Measurements from ENCODE around the gene CCDC183. TPM values are rescaled to one million over a fixed set of nuclear protein-coding genes. Genes with fewer than 3 reads are reported as not detected.
"Not testable (repeated sequence)": the region's sequence is repeated elsewhere in the genome, so short reads cannot be mapped to it uniquely, and the experiment has no call there.

The CCDC183 gene
- not detected for total RNA-seq (ENCODE audit: insufficient read depth, low replicate concordance)

DNA sequence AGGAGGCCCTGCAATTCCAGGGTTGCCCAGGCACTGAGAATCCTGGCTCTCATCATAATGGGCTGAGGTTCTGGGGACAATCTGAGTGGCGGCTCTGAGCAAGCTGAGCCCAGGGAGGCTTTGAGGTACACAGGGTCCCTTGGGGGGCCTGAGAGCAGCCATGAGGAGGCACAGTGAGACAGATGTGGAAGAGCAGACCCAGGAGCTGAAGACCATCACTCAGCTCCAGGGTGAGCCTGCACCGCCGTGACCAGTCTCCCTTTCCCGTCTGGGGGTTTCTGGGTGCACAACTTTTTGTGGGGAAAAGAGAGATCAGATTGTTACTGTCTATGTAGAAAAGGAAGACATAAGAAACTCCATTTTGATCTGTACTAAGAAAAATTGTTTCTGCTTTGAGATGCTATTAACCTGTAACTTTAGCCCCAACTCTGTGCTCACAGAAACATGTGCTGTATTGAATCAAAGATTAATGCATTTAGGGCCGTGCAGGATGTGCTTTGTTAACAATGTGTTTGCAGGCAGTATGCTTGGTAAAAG lies at the start of gene CCDC183:
Gene CCDC183, plus strand, starts transcription at position 101 of the 537 bp plus-strand sequence. Its CDS starts 60 bp downstream, at position 161.
- peak; percentile 37 for DNase-seq (ENCODE audit: low spot score)

DNA sequence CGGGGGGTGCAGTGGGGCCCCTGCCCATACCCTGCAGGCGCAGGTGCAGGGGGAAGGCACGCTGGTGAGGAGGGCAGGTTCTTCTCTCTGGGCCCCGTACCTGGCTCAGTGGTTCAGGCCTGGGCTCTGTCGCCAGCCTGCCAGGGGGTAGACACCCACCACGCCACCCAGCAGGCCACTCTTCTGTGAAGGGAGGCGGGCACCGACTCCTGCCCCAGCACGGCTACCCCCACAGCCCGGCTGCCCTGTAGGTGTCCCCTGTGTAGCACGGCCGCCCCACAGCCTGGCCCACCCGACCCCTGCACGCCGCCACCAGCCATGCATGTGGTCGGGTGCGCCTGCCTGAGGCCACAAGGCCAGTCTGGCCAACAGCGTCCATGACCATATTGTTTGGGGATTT lies 49.5 kb upstream of the CCDC183 start:
- no peak for DNase-seq (ENCODE audit: low spot score)

DNA sequence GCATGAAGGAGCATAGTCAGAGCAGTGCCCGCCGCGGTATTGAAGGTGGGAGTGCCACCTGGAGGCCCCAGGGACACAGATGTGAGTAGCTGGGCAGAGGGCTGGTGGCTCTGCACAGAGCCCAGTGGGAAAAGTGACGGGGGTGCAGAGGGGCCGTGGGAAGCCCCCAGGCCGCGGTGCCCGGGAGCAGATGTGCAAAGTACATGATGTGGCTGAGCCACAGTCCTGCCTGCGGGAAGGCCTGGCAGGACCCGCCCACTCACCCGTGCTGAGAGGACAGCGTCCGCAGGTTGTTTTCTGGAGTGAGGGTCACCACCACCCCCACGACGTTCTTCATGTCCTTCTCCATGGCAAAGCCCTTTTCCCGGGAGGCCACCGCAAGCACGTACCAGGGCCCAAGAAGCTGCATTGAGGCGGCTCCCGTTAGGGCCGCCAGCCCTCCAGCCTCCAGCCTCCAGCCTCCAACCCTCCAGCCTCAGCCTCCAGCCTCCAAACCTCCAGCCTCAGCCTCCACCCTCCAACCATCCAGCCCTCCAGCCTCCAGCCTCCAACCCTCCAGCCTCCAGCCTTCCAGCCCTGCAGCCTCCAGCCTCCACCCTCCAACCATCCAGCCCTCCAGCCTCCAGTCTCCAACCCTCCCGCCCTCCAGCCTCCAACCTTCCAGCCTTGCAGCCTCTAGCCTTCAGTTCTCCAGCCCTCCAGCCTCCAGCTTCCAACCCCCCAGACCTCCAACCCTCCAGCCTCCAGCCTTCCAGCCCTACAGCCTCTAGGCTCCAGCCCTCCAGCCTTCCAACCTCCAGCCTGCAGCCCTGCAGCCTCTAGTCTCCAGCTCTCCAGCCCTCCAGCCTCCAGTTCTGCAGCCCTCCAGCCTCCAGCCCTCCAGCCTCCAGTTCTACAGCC lies 48.7 kb upstream of the CCDC183 start:
- DNase-seq (ENCODE audit: low spot score) = no peak

DNA sequence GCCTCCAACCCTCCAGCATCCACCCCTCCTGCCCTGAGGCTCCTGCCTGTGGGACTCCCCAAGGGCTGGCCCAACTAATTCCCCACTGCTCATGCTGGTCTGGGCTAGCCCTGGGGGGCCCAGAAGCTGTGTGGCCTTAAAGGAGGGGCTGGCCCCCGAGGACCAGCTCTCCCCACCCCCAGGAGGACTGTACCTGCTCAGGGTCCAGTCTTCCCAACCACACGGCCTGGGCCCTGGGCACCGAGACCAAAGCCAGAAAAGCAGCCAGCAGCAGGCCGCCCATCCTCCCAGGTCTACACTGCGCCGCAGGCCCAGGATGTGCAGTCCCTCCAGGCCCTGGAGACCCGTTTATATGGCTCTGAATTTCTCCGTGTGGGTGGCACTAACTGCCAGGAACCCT lies 47.9 kb upstream of the CCDC183 start, which contains the start of gene LCN6:
Gene LCN6, minus strand, starts transcription at position 325 of the 400 bp plus-strand sequence. Its CDS starts 42 bp downstream, at position 283.
- DNase-seq (ENCODE audit: low spot score) = no peak

DNA sequence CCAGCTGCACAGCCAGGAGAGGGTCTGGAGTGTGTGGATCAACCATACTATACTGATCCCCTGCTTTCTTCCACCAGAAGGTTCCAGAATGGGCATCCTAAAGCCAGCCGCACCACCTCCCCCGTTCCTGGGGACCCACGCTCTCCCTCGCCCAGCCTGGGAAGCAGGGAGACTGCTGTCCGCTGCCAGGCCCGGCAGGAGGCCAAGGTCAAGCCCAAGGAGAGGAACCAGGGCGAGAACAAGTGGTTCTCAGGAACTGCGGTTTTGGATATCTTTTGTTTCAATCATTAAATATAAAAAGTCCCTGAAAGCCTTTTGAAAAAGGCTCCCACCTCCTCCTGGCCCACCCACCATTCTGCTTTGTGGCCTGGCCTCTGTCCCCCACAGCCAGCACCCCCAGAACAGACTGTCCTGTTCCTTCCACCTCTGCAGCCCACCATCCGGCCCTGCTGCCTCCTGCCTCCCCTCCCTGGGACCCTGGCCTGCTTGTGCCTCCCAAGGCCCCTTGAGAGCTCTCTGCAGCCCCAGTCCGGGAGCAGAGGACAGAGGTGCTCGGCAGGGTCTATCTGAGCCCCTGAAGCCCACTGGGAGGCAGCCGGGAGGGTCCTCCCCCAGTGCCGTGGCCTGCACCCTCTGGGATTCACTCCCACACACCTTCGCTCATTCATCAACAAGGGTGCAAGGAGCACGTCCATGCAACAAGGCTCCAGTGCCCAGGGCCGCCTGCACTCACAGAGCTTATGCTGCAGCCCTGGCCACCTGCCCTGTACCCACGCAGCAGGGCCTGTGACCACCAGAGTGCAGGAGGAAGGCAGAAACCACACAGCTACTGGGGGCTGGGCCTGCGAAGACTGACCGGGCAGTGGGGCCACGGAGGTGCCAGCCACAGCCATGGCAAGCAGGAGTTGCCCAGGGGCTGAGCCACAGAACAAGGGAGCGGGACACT lies 47.2 kb upstream of the CCDC183 start:
- no peak for DNase-seq (ENCODE audit: low spot score)

DNA sequence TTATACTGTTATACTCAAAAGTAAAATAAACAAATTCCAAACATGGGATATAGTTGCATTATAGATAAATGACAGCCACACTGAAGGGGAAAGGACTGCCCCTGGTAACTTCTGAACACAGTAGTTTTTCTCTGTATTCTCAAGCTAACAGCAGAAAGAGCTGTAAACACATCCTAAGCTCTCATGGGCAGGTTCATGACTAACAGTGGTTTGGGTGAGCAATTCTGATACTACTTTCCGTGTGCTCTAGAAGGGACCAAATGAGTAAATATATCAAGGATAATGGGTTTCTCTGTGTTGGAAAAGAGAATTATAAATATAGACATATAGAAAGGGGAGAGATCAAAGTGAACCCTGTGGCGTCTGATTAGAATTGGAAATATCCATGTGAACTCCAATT lies 45.6 kb upstream of the CCDC183 start:
- no peak for DNase-seq (ENCODE audit: low spot score)

DNA sequence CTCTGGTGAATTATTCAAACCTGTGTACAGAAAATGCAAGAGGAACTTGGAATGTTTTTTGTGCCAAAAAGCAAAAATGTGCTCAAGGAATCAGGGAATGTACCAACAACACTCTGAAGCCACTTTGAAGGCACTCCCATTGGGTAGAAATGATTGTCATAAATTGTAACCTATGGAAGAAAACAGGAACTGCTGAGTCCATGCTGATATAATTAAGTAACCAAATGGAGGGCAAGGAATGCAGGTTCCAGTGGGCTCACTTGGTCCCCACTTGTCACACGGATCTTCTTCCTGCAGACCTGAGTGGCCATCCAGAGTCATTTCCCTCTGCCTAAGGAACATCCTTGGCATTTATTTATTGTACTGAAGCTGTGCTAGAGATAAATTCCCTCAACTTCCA lies 44.9 kb upstream of the CCDC183 start:
- DNase-seq (ENCODE audit: low spot score) = no peak

DNA sequence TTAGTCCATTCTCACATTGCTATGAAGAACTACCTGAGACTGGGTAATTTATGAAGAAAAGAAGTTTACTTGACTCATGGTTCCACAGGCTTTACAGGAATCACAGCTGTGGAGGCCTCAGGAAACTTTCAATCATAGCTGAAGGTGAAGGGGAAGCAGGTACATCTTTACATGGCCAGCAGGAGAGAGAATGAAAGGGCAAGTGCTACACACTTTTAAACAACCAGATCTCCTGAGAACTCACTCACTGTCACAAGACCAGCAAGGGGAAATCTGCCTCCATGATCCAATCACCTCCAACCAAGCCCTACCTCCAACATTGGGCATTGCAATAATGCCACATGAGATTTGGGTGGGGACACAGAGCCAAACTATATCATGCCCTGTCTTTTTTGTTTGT lies 44.3 kb upstream of the CCDC183 start:
- DNase-seq (ENCODE audit: low spot score) = no peak

DNA sequence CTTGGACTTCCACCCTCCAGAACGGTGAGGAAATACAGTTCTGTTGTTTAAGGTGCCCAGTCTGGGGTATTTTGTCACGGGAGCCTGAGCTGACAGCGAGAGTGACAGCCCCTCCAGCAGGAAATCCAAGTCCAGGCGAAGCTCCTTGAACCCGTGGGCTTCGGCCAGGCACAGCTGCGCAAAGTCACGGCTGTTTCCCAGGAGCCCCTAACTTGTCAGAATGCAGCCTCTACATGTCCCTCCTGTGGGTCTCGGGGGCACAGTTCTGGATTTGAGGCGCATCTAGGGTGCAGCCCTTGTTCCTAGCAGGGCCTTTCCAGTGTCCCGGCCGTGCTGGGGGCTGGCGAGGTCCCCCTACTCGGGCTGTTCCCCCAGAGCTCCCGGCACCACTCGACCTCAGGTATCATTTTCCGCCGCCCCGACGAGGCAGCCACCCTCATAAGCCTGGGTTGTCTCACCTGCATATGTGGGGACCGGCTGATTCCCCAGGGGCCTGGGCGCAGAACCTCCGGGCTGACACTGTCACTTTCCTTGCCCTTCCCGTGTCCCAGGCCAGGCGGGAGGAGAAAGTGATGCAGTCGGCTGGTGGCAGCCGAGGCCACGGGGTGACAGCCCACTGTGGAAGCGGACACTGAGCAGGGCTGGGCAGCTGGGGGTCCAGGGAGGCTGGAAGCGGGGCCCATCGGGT lies 42.6 kb upstream of the CCDC183 start:
- no peak for DNase-seq (ENCODE audit: low spot score)

DNA sequence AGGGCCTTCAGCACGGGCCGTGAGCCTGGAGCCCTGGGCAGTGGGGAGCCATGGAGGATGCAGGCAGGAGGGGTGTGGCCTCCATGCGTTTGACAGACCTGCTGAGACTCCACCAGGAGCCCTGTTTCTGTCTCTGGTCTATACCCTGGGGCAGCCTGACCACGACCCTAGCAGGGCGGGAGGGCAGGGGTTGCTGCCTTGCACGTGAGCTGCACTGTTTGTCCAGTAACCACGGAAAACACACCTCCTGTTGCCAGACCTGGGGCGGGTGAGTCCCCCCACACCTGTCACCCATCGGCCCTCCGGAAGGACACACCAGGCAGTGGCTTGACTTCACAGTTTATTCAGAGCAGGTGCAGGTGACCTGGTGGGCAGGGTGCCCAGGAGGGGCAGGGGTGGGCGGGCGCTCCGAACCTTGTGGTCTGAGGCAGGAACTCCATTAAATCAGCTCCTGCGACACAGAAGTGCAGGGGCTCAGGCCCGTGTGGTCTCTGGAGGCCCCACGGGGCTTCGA lies 42.0 kb upstream of the CCDC183 start:
- no peak for DNase-seq (ENCODE audit: low spot score)

DNA sequence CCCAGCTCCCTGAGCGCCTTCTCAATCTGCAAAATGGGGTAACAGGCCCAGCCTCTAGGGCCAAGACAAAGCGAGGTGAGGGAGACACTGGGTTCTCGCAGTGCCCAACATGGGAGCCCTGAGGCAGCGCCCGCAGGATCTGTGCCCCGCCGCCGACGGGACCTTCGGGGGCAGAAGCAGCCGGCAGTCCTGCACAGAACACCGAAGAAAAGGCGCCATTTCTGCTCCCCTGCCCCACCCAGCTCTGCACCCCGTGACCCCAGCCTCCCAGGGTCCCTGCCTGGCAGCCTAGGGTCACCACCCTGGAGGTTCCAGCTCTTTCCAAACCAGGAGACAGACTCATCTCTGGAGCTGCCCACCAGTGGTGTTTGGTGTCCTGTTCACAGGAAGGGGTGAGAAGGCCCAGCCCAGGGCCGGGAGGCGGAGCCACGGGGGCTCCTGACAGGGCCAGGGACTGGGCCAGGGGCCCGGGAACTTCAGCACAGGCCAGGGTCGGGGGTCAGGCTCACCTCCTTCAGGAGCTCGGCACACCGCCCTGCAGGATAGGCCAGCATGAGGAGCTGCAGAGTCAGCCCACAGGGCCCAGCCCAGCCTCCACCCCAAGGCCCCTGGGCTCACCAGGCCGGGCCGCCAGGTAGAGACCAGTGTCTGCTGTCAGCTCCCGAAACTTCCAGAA lies 41.4 kb upstream of the CCDC183 start:
- no peak for DNase-seq (ENCODE audit: low spot score)

DNA sequence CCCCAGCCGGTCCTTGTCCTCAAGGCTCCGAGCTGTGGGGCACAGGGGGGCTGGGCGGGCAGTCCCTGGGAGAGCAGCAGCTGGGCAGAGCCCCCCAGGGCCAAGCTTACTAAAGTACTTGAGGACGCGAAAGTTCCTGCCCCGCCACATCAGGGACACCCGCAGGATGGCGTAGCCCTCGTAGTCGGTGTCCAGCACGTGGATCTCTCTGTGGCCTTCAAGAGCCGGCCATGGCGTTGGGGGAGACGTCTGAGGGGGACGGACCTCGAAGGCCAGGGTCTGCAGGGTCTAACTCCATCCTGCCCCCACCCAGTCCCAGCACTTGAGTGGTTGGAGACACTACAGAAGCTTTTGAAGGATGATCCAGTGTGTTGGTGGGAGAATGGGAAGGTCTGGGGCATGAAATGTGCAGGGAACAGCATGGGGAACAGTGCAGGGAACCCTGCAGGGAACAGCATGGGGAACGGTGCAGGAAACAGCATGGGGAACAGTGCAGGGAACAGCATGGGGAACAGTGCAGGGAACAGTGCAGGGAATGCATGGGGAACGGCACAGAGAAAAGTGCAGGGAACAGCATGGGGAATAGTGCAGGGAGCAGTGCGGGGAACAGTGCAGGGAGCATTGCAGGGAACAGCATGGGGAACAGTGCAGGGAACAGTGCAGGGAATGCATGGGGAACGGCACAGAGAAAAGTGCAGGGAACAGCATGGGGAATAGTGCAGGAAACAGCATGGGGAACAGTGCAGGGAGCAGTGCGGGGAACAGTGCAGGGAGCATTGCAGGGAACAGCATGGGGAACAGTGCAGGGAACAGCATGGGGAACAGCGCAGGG lies 40.6 kb upstream of the CCDC183 start:
- not testable (repeated sequence) for DNase-seq (ENCODE audit: low spot score)

DNA sequence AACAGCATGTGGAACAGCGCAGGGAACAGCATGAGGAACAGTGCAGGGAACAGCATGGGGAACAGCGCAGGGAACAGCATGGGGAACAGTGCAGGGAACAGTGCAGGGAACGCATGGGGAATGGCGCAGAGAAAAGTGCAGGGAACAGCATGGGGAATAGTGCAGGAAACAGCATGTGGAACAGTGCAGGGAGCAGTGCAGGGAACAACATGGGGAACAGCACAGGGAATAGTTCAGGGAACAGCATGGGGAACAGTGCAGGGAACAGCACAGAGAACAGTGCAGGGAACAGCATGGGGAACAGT lies 40.1 kb upstream of the CCDC183 start:
- DNase-seq (ENCODE audit: low spot score) = no peak

DNA sequence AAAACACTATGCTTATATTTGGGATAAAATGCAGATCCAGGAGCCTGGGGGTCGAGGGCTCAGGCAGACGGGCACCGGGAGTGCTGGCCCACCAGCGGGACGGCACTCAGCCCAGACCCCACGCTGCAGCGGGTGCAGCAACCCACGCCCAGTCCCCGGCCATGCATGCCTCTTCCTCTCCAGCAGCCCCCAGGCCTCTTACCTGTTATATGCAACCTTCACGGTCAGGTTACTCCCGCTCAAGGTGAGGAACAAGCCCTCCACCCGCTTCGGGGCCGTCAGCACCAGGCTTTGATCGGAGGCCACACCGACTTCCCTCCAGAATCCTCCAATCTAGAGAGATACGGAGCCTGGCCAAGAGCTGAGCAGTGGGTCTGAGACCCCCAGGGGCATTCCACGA lies 39.3 kb upstream of the CCDC183 start:
- DNase-seq (ENCODE audit: low spot score) = no peak

DNA sequence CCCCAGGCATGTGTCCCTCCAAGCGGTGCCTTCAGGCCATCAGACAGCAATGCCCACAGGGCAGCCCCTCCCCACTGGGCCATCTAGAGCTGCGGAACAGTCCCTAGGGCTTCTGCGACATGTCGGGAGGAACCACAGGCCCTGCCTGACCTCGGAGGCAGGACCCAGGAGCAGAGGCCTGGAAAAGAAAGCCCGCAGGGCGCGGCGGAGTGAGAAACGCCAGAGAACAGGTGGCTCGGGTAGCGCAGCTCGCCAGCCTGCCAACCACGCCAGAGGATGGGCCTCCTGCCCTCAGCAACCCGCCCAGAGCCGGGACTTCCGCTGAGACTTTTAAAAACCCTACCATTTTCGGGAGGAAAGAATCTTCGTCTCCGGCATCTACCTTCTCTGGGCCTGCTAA lies 38.8 kb upstream of the CCDC183 start:
- DNase-seq (ENCODE audit: low spot score) = no peak

DNA sequence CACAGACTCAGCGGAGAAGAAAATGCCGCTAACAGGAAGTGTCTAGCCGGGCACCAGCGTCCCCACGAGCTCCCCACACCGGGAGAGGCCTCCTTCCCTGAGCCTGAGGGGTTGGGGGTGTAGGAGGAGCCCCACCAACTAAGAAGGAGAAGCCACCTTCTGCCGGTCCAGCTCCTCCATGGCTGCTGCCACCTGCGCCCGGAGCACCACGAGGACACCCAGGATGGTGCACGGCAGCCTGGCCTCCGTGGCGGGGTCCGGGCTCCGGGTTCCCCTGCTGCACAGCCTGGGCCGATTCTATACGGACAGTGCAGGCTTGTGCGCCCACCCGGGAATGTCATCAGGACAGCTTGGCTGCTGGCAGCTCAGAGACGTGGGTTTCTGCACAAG lies 38.4 kb upstream of the CCDC183 start:
- no peak for DNase-seq (ENCODE audit: low spot score)

DNA sequence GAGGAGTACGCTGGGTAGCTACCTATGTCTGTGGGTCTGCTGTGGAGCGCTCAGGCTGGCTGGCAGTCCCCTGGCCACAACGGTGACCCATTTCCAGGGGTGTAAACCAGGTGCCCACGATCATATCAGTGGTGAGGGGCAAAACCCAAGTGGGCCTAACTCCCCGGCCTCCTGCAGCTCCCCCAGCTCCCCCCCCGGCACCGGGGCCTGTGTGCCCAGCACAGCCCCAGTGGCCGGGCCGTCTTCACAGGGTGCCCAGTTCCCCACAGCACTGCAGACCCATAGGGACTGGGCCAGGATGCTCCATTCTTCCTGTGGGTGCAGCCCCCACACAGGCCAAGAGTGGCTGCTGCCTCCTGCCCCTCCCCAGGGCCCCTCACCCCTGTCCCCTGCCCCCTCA lies 37.1 kb upstream of the CCDC183 start:
- DNase-seq (ENCODE audit: low spot score) = no peak

DNA sequence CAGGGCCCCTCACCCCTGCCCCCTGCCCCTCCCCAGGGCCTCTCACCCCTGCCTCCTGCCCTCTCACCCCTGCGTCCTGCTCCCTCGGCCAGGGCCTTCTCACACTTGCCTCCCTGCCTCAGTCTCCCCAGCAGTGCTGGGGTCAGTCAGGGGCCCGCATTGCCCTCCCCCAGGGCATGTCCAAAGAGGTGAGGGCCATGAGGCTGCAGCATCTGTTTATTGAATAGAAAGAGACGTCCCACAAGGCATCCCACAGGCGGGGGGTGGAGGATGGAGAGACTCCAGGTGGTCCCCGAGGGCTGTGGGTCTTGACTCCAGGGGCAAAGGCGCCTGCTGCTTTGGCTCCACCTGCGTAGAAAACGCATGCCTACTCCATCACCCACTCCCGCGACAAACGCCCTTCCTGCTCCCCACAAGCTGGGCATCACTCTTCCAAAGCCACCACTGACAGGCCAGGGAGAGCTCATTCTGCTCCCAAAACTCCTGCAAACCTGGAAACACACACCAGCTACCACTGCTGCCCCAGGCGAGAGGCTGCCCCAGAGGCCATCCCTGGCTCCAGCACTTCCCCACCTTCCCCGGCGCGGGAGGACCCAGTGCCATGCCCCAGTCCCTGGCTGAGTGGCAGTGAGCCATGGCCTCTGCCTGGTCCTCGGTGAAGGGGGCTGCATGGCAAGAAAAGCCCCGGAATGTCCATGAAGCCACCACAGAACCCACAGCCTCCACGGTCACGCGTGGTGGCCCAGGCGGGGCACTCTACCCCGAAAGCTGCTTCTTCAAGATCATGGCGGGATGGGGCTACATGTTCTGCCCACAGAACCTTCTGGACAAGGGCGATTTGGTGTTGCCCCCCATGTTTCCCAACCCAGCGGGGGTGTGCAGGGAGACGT lies 36.5 kb upstream of the CCDC183 start:
- DNase-seq (ENCODE audit: low spot score) = no peak

DNA sequence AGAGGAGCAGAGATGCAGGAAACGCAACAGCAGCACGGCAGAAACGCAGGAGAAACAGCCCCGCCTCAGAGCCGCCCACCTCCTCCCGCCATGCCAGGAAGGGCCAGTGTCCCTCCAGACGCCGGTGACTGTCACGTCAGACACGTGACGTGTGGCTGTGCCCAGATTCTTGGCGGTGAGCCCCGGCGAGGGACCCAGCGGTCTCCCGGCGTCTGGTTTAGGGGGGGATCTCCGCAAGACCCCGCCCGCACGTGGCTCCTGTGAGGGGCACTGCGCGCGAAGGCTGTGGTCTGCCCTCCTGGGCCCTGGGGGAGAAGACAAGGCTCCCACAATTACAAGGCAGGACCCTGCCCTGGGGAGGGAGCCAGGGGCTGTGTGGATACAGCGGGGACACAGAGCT lies 35.7 kb upstream of the CCDC183 start:
- DNase-seq (ENCODE audit: low spot score) = no peak

Data from umbilical cord (tissue), 2 donors.